ENCODE data around the gene ADARB1. TPM values are rescaled to one million over a fixed set of nuclear protein-coding genes. Genes with fewer than 3 reads are reported as not detected.

Gene ADARB1
- polyA plus RNA-seq, 3 donors = 0.40 to 2.6 (median 1.0) TPM

GRCh38 chr21:45088729-45089128 lies 14.3 kb downstream of the ADARB1 start:
- no peak overlapping the region for H3K9ac ChIP-seq (ENCODE audit: insufficient read depth, low read length, poor library complexity, severe bottlenecking)
- no peak overlapping the region for H3K4me3 ChIP-seq (replicated peaks in 1 of 3; ENCODE audit: low read depth in 2 of 3, low read length in 3 of 3)
- TF ChIP-seq CTCF (IDR thresholded peaks at IDR 0.05) = no peak
- no peak overlapping the region for H3K4me2 ChIP-seq (replicated peaks; ENCODE audit: extremely low read depth, low read length, poor library complexity, severe bottlenecking)
- no peak overlapping the region for H2AFZ ChIP-seq (ENCODE audit: insufficient read depth, low read depth, low read length, poor library complexity, severe bottlenecking)
- H3K4me1 Mint-ChIP-seq = peaks cover 23% of the 10 kb centered on the region
- peaks cover 0 to 2% (median 0%) of the 10 kb centered on the region in 7 donors for H3K9me3 Mint-ChIP-seq
- 82% methylated on average over 6 of the region's 8 CpGs for WGBS (ENCODE audit: insufficient coverage)
- intact Hi-C loops (cut with micrococcal nuclease) = loop anchor here in 1 of 2 donors (10.0 kb wide), 1 partner anchor 274 kb away; the partner anchor contains the start of gene SUMO3
- no peak overlapping the region for H3K4me3 Mint-ChIP-seq
- no peak for DNase-seq
- H3K27me3 Mint-ChIP-seq (ENCODE audit: low read depth in 3 of 3) = peaks cover 2 to 7% (median 6%) of the 10 kb centered on the region in 3 donors
- no peaks in the 10 kb centered on the region for H3K36me3 Mint-ChIP-seq
- no peaks in the 10 kb centered on the region for H3K79me2 ChIP-seq (ENCODE audit: insufficient read depth, low read length)
- no peaks in the 10 kb centered on the region for H3K27me3 ChIP-seq (ENCODE audit: control insufficient read depth in 2 of 2, insufficient read depth in 2 of 2, low read length in 2 of 2)
- no peak overlapping the region for H3K27ac Mint-ChIP-seq
- no peaks in the 10 kb centered on the region for H3K9me3 ChIP-seq (replicated peaks in 1 of 2; ENCODE audit: control insufficient read depth in 1 of 2, insufficient read depth in 1 of 2, low read length in 2 of 2)
- no peaks in the 10 kb centered on the region for H3K36me3 ChIP-seq (replicated peaks in 1 of 2; ENCODE audit: control insufficient read depth in 1 of 2, insufficient read depth in 2 of 2, low read length in 2 of 2)
- no peaks in the 10 kb centered on the region for H4K20me1 ChIP-seq (ENCODE audit: insufficient read depth, low read length)
- no peak overlapping the region for H3K27ac ChIP-seq (ENCODE audit: low read depth in 1 of 2, low read length in 2 of 2)
- H3K4me1 ChIP-seq (ENCODE audit: control insufficient read depth in 1 of 2, insufficient read depth in 2 of 2, low read length in 2 of 2) = peaks cover 11 to 15% of the 10 kb centered on the region in 2 donors

- no peak overlapping the region for H3K4me3 Mint-ChIP-seq
- H3K79me2 ChIP-seq (ENCODE audit: insufficient read depth, low read length) = no peaks in the 10 kb centered on the region
- intact Hi-C loops (cut with micrococcal nuclease) = loop anchor here in 1 of 2 donors (10.0 kb wide), 1 partner anchor 275 kb away; the partner anchor contains the start of gene SUMO3
Measured at GRCh38 chr21:45089964-45090363, 15.6 kb downstream of the ADARB1 start.

More at GRCh38 chr21:45089964-45090363, 15.6 kb downstream of the ADARB1 start:
- Histone ChIP-seq H3K36me3 (replicated peaks in 1 of 2; ENCODE audit: control insufficient read depth in 1 of 2, insufficient read depth in 2 of 2, low read length in 2 of 2) (no peaks in the 10 kb centered on the region), H2AFZ (ENCODE audit: insufficient read depth, low read depth, low read length, poor library complexity, severe bottlenecking) (no peak overlapping the region), H4K20me1 (ENCODE audit: insufficient read depth, low read length) (no peaks in the 10 kb centered on the region), H3K9ac (ENCODE audit: insufficient read depth, low read length, poor library complexity, severe bottlenecking) (no peak overlapping the region), H3K4me3 (replicated peaks in 1 of 3; ENCODE audit: low read depth in 2 of 3, low read length in 3 of 3) (no peak overlapping the region), H3K27ac (ENCODE audit: low read depth in 1 of 2, low read length in 2 of 2) (no peak overlapping the region), H3K4me1 (ENCODE audit: control insufficient read depth in 1 of 2, insufficient read depth in 2 of 2, low read length in 2 of 2) (peaks cover 11 to 15% of the 10 kb centered on the region in 2 donors), H3K4me2 (replicated peaks; ENCODE audit: extremely low read depth, low read length, poor library complexity, severe bottlenecking) (no peak overlapping the region), H3K27me3 (ENCODE audit: control insufficient read depth in 2 of 2, insufficient read depth in 2 of 2, low read length in 2 of 2) (no peaks in the 10 kb centered on the region), H3K9me3 (replicated peaks in 1 of 2; ENCODE audit: control insufficient read depth in 1 of 2, insufficient read depth in 1 of 2, low read length in 2 of 2) (no peaks in the 10 kb centered on the region)
- no CpG with 5 or more reads among the region's 4 CpGs for WGBS (ENCODE audit: insufficient coverage)
- no peak for TF ChIP-seq CTCF (IDR thresholded peaks at IDR 0.05)
- DNase-seq = no peak
- Mint-ChIP-seq H3K27ac (no peak overlapping the region), H3K4me1 (peaks cover 23% of the 10 kb centered on the region), H3K27me3 (ENCODE audit: low read depth in 3 of 3) (peaks cover 2 to 8% (median 6%) of the 10 kb centered on the region in 3 donors), H3K9me3 (peaks cover 0 to 2% (median 0%) of the 10 kb centered on the region in 7 donors), H3K36me3 (no peaks in the 10 kb centered on the region)

Measured in CD14-positive monocyte (primary cell).